Osteocyte (in vitro differentiated cells): Measurements from ENCODE around the gene EHMT1. TPM values are rescaled to one million over a fixed set of nuclear protein-coding genes. Genes with fewer than 3 reads are reported as not detected.

ENCODE experiments used
- DNase-seq: peaks from one replicate; pipeline ENCODE4 v3.0.0; 2021; ENCODE audit warnings: mixed read lengths; ENCODE audit not compliant: unreplicated experiment; ENCODE audit errors: extremely low spot score
- H3K27ac Mint-ChIP-seq: one replicate; pipeline ENCODE4 v1.8.0; 2021; ENCODE audit warnings: mild to moderate bottlenecking, mixed read lengths; ENCODE audit not compliant: unreplicated experiment
- H3K27me3 Mint-ChIP-seq: one replicate; pipeline ENCODE4 v1.8.0; 2021; ENCODE audit warnings: mixed read lengths; ENCODE audit not compliant: unreplicated experiment
- H3K36me3 Mint-ChIP-seq: one replicate; pipeline ENCODE4 v1.8.0; 2021; ENCODE audit warnings: mixed read lengths; ENCODE audit not compliant: unreplicated experiment
- H3K4me1 Mint-ChIP-seq: one replicate; pipeline ENCODE4 v1.8.0; 2021; ENCODE audit warnings: mixed read lengths; ENCODE audit not compliant: unreplicated experiment
- H3K4me3 Mint-ChIP-seq: one replicate; pipeline ENCODE4 v1.8.0; 2021; ENCODE audit warnings: mild to moderate bottlenecking, moderate library complexity, mixed read lengths; ENCODE audit not compliant: unreplicated experiment
- H3K9me3 Mint-ChIP-seq: one replicate; pipeline ENCODE4 v1.8.0; 2021; ENCODE audit warnings: mixed read lengths; ENCODE audit not compliant: unreplicated experiment
- total RNA-seq: library from RNA; stranded (reverse); gene quantifications from 2 replicates; pipeline ENCODE4 v1.2.1, GENCODE V29; 2021
- TF ChIP-seq, protein P1 (sequence below): fragments of 200-600 bp; sonication (generic); IDR thresholded peaks from 2 replicates; pipeline ENCODE4 v1.5.0; 2021; ENCODE audit warnings: antibody characterized with exemption, mild to moderate bottlenecking, moderate library complexity

EHMT1 gene
- total RNA-seq, 1 donor from 2014 or later, result 88.6 TPM

DNA sequence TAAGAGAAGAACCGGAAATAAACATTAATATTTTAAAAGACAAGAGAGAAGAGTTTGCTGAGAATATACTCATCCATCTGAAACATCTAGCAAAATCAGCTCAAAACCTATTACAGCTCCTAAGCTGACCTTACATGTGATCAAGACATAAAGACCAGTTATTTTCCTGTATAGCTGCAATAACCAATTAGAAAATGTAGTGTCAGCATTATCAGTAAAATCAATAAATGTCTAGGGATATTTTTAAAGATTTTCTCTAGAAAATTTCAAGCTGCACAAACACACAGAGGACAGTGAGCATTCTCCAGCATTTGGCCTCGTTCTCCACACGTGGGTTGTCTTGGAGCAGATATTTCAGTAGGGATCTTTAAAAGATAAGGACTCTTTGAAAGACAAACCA, 131.2 kb downstream of the EHMT1 start:
- TF ChIP-seq, protein P1, sequence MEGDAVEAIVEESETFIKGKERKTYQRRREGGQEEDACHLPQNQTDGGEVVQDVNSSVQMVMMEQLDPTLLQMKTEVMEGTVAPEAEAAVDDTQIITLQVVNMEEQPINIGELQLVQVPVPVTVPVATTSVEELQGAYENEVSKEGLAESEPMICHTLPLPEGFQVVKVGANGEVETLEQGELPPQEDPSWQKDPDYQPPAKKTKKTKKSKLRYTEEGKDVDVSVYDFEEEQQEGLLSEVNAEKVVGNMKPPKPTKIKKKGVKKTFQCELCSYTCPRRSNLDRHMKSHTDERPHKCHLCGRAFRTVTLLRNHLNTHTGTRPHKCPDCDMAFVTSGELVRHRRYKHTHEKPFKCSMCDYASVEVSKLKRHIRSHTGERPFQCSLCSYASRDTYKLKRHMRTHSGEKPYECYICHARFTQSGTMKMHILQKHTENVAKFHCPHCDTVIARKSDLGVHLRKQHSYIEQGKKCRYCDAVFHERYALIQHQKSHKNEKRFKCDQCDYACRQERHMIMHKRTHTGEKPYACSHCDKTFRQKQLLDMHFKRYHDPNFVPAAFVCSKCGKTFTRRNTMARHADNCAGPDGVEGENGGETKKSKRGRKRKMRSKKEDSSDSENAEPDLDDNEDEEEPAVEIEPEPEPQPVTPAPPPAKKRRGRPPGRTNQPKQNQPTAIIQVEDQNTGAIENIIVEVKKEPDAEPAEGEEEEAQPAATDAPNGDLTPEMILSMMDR, result no peak

DNA sequence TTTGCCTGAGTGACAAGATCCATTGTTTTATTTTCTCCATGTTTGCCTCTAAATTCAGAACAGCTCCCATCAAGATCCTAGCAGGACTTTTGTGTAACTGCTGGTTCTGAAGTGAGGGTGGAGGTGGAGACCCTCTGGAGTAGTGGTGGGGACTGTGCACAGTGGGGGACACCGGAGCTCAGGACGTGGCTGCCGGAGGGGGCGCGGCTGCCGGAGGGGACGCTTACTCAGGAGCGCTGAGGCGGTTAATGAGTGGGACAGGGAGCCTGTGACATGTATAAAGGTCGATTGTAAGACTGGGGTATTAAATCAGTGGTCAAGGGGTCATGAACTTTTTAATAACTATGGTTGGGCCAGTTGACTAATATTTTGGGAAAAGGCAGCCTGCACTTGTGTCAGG, 131.8 kb downstream of the EHMT1 start:
- Mint-ChIP-seq H3K4me1 (peaks cover 8% of the 10 kb centered on the region), H3K36me3 (peaks cover 42% of the 10 kb centered on the region), H3K9me3 (peaks cover 5% of the 10 kb centered on the region), H3K4me3 (no peak overlapping the region), H3K27me3 (no peaks in the 10 kb centered on the region), H3K27ac (no peak overlapping the region)
- no peak for DNase-seq
- TF ChIP-seq, protein P1, result no peak

More for the DNA sequence above, 131.2 kb downstream of the EHMT1 start:
- Mint-ChIP-seq H3K27me3 (no peaks in the 10 kb centered on the region), H3K36me3 (peaks cover 37% of the 10 kb centered on the region), H3K4me1 (peaks cover 11% of the 10 kb centered on the region), H3K9me3 (no peaks in the 10 kb centered on the region), H3K4me3 (no peak overlapping the region), H3K27ac (peak overlapping the region; percentile 13)
- DNase-seq, result no peak

DNA sequence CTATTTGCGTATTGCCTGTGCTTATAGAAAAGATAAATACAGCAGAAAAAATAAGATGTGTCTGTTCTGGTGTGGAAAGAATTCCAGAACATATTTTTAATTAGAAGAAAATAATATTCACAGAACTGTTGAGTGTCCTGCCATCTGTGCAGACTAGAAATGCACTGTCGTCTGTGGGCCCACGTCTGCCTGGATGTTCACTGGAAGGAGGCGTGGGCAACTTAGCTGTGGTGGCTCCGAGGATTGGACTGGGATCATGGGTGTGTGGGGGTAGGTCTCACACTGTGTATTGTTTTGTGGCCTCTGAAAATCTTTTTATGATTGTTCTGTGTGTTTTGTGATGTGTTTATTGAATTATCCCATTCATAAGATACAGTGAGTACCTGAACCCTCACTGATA, 132.8 kb downstream of the EHMT1 start:
- peaks cover 8% of the 10 kb centered on the region for H3K9me3 Mint-ChIP-seq

DNA sequence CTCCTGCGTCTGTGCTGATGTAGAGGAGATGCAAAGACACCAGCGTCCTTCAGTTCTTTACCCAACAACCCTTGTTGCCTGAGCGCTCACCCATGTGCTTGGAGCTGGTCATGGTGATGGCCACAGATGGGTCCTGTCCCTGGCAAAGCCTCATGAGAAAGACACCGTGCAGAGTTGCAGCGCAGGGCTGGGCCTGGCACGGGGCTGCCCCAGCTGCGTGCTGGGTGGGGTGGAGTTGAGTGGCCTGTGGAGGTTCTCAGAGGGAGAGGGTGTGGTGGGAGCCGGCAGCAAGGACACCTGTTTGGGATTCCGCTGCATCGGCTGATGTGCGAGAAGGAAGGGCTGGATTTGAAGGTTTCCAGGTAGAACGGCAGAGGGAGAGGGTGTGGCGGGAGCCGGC, 133.6 kb downstream of the EHMT1 start:
- DNase-seq, result no peak
- Mint-ChIP-seq H3K27ac (no peak overlapping the region), H3K36me3 (peaks cover 48% of the 10 kb centered on the region), H3K9me3 (peaks cover 8% of the 10 kb centered on the region), H3K4me3 (no peak overlapping the region), H3K27me3 (no peaks in the 10 kb centered on the region), H3K4me1 (peaks cover 9% of the 10 kb centered on the region)
- TF ChIP-seq, protein P1, result no peak

More for the DNA sequence above, 132.8 kb downstream of the EHMT1 start:
- no peak overlapping the region for H3K27ac Mint-ChIP-seq
- TF ChIP-seq, protein P1, result no peak
- H3K27me3 Mint-ChIP-seq, result no peaks in the 10 kb centered on the region
- H3K36me3 Mint-ChIP-seq, result peaks cover 47% of the 10 kb centered on the region
- peaks cover 5% of the 10 kb centered on the region for H3K4me1 Mint-ChIP-seq
- DNase-seq, result no peak
- H3K4me3 Mint-ChIP-seq, result no peak overlapping the region

DNA sequence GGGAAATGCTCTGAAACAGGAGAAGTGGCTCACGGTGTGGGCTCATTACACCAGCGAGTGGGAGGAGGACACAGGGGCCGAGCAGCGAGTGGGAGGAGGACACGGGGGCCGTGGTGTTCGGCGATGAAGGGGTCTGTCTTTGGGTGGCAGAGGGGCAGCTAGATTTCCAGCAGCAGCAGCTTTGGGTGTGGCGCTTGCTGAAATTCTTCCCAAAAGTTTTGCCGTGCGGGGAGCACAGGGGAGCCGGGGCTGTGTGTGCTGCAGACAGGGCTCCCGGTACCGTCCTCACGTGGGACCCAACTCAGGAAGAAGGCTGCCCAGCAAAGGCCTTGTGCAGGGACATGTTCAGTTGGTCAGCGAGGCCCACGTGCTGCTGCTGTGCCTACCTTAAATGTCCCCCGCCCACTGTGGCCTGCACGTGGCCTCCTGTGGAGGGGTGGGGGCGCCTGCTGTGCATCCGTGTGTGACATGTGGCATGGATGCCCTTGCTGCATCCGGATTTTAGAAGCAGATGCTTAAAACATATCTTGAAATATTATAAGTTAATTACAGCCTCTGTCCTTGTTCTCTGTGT, 134.5 kb downstream of the EHMT1 start:
- H3K27me3 Mint-ChIP-seq, result no peaks in the 10 kb centered on the region
- peak overlapping the region; percentile 52 for H3K27ac Mint-ChIP-seq
- no peak for DNase-seq
- no peak overlapping the region for H3K4me3 Mint-ChIP-seq
- H3K9me3 Mint-ChIP-seq, result peaks cover 8% of the 10 kb centered on the region
- peaks cover 14% of the 10 kb centered on the region for H3K4me1 Mint-ChIP-seq
- TF ChIP-seq, protein P1, result no peak
- peaks cover 50% of the 10 kb centered on the region for H3K36me3 Mint-ChIP-seq
